GM23338 (cell line): ENCODE measurements around the gene IL10.

ENCODE experiments used
- CREB1 ChIP-seq: fragments of 250-450 bp; sonication (Bioruptor Pico); IDR thresholded peaks from 2 replicates; pipeline ENCODE4 v1.5.0; 2020; ENCODE audit warnings: low read depth, mild to moderate bottlenecking, moderate library complexity
- CTCF ChIP-seq, 2 experiments: fragments of 200-600 bp in 1 of 2; sonication (generic) in 1 of 2; conservative IDR thresholded peaks; 2 replicates each; pipeline versions ENCODE4 v1.5.1 to v1.6.1; 2016 to 2017; ENCODE audit warnings: antibody characterized with exemption in 2 of 2, low read depth in 2 of 2, mild to moderate bottlenecking in 2 of 2, moderate library complexity in 1 of 2
- EZH2 ChIP-seq: fragments of 200-600 bp; sonication (generic); IDR thresholded peaks from one replicate; pipeline ENCODE4 v1.8.0; 2017; ENCODE audit warnings: antibody characterized with exemption, mild to moderate bottlenecking, low read depth; ENCODE audit not compliant: unreplicated experiment
- EZH2phosphoT487 ChIP-seq: fragments of 200-600 bp; sonication (generic); IDR thresholded peaks from one replicate; pipeline ENCODE4 v1.8.1; 2018; ENCODE audit warnings: antibody characterized with exemption; ENCODE audit not compliant: unreplicated experiment
- JUNB ChIP-seq: IDR thresholded peaks from one replicate; pipeline ENCODE4 v1.6.1; 2016; ENCODE audit warnings: antibody characterized with exemption; ENCODE audit not compliant: unreplicated experiment
- POLR2AphosphoS5 ChIP-seq: IDR thresholded peaks from 2 replicates; pipeline ENCODE4 v1.6.1; 2016; ENCODE audit warnings: antibody characterized with exemption, low read depth
- REST ChIP-seq: IDR thresholded peaks from one replicate; pipeline ENCODE4 v1.6.1; 2018; ENCODE audit warnings: antibody characterized with exemption; ENCODE audit not compliant: unreplicated experiment
- ZNF331 ChIP-seq: fragments of 250-450 bp; sonication (Bioruptor Pico); IDR thresholded peaks from 2 replicates; pipeline ENCODE4 v1.5.0; 2020; ENCODE audit warnings: low read depth, mild to moderate bottlenecking, moderate library complexity

GRCh38 chr1:206719169-206719839 lies 53.0 kb downstream of the IL10 start:
- TF ChIP-seq CTCF (conservative IDR thresholded peaks at IDR 0.05; ENCODE audit: low read depth in 2 of 2), result no peak
- TF ChIP-seq CREB1 (CRISPR knock-in tag), result no peak
- TF ChIP-seq POLR2AphosphoS5, result no peak
- no peak for TF ChIP-seq EZH2phosphoT487
- no peak for TF ChIP-seq EZH2
- TF ChIP-seq ZNF331 (CRISPR knock-in tag), result no peak
- TF ChIP-seq REST, result no peak
- no peak for TF ChIP-seq JUNB
